Activated naive CD4-positive, alpha-beta T cell (primary cell): ENCODE measurements around the gene TMEM165.
"Not testable (repeated sequence)": the region's sequence is repeated elsewhere in the genome, so short reads cannot be mapped to it uniquely, and the experiment has no call there.

ENCODE experiments used
- DNase-seq, 4 experiments: peaks; one replicate each; lab custom pipeline; 2025; lab: John Stamatoyannopoulos, UW

Gene TMEM165, protein sequence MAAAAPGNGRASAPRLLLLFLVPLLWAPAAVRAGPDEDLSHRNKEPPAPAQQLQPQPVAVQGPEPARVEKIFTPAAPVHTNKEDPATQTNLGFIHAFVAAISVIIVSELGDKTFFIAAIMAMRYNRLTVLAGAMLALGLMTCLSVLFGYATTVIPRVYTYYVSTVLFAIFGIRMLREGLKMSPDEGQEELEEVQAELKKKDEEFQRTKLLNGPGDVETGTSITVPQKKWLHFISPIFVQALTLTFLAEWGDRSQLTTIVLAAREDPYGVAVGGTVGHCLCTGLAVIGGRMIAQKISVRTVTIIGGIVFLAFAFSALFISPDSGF

GRCh38 chr4:55395529-55396307 is at the start of gene TMEM165:
TMEM165 (plus strand) TSS chr4:55395957; CDS start chr4:55396190, 233 bp downstream.
- DNase-seq, result peak; percentile 67 to 84 (median 71)

- DNase-seq, result peak; percentile 53 to 76 (median 58)
Measured at GRCh38 chr4:55345980-55346850, 49.5 kb upstream of the TMEM165 start, which contains the start of gene SRD5A3. SRD5A3 (plus strand) TSS chr4:55346242; CDS start chr4:55346337, 95 bp downstream.

GRCh38 chr4:55346851-55347255 is 48.9 kb upstream of the TMEM165 start:
- no peak for DNase-seq

GRCh38 chr4:55347610-55348228 is 48.0 kb upstream of the TMEM165 start:
- no peak for DNase-seq

GRCh38 chr4:55348466-55348865 is 47.3 kb upstream of the TMEM165 start:
- no peak for DNase-seq

DNA sequence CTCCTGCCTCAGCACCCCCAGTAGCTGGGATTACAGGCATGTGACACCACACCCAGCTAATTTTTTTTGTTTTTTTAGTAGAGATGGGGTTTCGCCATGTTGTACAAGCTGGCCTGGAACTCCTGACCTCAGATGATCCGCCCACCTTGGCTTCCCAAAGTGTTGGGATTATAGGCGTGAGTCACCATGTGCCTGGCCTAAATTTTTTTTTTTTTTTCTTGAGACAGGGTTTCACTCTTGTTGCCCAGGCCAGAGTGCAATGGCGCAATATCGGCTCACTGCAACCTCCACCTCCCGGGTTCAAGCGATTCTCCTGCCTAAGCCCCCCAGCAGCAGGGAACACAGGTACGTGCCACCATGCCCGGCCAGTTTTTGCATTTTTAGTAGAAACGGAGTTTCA is 44.9 kb upstream of the TMEM165 start:
- not testable (repeated sequence) for DNase-seq

- DNase-seq, result no peak
Measured at GRCh38 chr4:55351824-55352223, 43.9 kb upstream of the TMEM165 start.

DNA sequence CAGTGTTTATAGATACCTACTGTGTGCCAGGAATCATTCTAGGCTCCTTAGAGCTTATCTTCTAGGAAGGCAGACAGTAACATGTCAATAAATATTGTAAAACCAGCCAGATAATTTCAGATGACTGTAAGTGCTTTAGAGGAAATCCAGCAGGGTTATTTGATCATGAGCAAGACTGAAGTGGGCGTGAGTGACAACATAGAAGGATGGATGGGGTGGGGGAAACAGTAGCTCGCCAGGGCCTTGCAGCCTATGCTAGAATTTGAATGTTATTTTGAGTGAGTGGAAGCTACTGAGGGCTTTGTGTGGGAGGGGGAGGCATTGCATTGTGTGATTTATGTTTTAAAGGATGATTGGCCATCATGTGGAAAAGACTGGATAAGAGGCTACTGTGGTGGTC is 43.0 kb upstream of the TMEM165 start:
- no peak for DNase-seq

DNA sequence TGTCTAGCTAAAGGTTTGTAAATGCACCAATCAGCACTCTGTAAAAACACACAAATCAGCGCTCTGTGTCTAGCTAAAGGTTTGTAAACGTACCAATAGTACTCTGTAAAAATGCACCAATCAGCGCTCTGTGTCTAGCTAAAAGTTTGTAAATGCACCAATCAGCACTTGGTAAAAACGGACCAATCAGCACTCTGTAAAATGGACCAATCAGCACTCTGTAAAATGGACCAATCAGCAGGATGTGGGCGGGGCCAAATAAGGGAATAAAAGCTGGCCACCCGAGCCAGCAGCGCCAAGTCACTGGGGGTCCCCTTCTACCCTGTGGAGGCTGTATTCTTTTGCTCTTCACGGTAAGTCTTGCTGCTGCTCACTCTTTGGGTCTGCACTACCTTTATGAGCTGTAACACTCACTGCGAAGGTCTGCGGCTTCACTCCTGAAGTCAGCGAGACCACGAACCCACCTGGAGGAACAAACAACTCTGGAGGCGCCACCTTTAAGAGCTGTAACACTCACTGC is 42.5 kb upstream of the TMEM165 start:
- not testable (repeated sequence) for DNase-seq

DNA sequence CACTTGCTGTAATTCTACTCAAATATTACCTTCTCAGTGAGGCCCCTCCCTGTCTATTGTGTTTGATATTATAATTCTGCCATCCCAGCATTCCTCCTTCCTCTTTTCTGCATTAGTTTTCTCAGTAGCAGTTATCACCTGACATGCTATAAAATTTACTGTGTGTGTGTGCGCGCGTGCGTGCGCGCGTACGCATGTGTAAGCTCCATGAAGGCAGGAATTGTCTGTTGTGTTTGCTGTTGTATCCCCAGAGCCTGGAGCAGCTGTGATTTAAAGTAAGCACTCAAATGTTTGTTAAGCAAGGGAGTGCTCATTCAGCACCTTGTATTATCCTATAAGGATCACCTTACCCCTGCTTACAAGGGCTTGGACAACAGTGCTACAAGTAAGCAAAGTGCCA is 41.1 kb upstream of the TMEM165 start:
- no peak for DNase-seq

DNA sequence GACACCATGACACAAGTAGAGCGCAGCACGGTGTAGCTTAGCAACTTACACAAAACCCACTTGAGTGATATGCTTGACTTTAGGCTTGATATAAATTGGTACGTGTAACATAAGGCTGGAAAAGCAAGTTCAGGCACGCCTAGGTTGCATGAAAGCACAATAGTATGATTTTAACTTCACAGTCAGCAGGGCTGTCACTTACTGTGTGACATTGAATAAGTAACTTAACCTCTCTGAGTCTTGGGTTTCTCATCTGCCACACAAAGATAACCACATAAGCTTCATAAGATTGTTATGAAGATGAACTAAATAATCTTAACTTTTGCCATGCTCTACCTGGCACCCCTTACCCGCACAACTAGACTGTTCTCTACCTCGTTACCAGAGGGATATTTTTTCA is 40.2 kb upstream of the TMEM165 start:
- DNase-seq, result no peak

DNA sequence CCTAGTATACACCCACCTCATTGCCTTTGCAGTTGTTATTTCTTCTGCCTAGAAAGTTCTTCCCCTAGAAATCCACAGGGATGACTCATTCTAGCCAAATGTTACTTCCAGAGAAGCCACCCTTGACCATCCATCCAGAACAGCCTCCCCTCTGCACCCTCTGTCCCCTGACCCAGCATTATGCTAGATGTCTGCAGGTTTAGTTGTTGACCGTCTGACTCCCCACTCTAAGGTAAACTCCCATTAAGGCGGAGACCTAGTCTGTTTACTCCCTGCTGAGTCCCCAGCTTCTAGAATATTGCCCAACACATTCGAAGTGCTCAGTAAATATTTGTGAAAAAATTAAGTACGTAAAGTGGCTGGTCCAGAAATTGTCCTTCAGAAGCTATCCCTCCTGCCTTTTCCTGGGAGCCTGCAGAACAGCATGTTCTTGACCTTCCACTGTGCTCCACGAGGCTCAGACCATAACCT is 38.7 kb upstream of the TMEM165 start:
- DNase-seq, result no peak

- DNase-seq, result no peak
Measured at GRCh38 chr4:55358246-55358645, 37.5 kb upstream of the TMEM165 start.

GRCh38 chr4:55358668-55359067 is 37.1 kb upstream of the TMEM165 start:
- no peak for DNase-seq

DNA sequence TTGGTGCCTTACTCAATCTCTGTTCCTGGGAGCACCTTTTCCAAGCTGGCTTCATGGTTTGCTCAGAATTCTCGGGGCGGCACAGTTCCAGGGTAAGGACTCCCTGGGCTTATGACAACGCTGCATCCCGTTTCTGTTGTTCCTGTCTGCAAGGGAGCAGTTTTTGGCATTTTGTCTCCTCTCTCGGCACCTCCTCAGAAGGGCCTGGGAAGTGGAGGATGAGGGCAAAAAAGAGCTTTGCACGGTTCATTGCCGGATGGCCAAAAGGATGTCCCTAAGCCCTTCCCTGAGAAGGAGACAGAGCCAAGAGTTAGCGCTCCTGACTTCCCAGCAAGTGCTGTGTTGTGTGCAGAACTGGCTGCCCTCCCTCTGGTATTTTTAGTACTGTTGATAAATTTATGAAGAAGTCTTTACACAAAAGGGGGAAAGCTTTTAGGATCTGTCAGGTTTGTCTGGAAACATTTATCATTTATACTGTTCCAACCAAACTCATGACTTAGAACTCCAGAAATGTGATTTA is 36.3 kb upstream of the TMEM165 start:
- DNase-seq, result no peak

GRCh38 chr4:55362938-55363337 is 32.8 kb upstream of the TMEM165 start:
- not testable (repeated sequence) for DNase-seq

DNA sequence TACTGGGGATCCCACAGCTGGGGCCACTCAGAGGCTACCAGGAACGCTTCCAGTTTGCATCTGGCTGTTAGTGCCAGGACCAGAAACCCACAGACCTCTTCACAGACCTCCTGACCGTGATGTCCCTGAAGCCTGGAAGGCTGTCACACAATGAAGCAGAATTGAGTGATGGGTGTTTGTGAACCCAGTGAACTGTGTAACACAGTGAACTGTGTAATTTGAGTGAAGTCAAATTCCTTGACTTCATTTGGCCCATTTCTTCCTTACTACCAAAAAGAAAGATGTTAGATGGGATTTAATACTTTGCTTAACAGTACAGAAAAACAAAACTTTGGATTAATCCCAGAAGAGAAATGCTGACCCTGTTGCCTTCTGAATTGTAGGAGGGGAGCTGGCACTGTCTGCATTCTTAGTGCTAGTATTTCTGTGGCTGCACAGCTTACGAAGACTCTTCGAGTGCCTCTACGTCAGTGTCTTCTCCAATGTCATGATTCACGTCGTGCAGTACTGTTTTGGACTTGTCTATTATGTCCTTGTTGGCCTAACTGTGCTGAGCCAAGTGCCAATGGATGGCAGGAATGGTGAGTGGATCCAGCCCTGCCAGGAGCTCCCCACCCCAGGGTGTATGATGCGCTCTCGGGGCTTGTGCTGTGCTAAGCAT is 31.9 kb upstream of the TMEM165 start:
- DNase-seq, result no peak

- no peak for DNase-seq
Measured at GRCh38 chr4:55364691-55365344, 30.9 kb upstream of the TMEM165 start.

- no peak for DNase-seq
Measured at GRCh38 chr4:55365345-55365728, 30.4 kb upstream of the TMEM165 start.

- DNase-seq, result no peak
Measured at GRCh38 chr4:55366621-55367020, 29.1 kb upstream of the TMEM165 start.
